ENCODE results near the gene RFWD3. TPM values are rescaled to one million over a fixed set of nuclear protein-coding genes. Genes with fewer than 3 reads are reported as not detected.

Gene RFWD3
- total RNA-seq, 4 donors from 2014 or later: 20.3 to 33.5 (median 23.0) TPM

DNA sequence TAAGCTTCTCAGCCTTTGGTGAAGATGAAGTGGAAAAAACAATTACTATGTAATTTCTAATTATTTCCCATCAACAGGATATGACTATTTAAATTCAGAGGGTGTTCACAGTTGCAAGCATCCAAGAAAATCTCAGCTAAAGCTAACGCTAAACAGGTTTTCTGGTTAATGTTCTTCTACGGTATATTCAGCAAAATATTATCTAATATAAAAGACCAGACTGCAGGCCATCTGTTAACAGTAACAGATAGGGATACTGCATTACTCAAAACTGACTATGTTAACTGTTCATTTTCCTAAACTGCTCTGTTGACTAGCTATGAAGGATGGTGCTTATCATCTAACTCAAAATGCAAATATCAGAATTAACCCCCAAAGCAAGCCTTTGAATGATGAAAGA, 92.5 kb downstream of the RFWD3 start:
- no peak overlapping the region for H3K4me3 ChIP-seq (ENCODE audit: low read depth, poor library complexity, severe bottlenecking)
- DNase-seq (ENCODE audit: low spot score in 2 of 2): no peak
- intact Hi-C loops (cut with DNase I; ENCODE audit: low total_unique reads): no loop called here
- 58 to 73% methylated on average over 2 of the region's 2 CpGs for WGBS, 2 donors
- TF ChIP-seq, protein P1, sequence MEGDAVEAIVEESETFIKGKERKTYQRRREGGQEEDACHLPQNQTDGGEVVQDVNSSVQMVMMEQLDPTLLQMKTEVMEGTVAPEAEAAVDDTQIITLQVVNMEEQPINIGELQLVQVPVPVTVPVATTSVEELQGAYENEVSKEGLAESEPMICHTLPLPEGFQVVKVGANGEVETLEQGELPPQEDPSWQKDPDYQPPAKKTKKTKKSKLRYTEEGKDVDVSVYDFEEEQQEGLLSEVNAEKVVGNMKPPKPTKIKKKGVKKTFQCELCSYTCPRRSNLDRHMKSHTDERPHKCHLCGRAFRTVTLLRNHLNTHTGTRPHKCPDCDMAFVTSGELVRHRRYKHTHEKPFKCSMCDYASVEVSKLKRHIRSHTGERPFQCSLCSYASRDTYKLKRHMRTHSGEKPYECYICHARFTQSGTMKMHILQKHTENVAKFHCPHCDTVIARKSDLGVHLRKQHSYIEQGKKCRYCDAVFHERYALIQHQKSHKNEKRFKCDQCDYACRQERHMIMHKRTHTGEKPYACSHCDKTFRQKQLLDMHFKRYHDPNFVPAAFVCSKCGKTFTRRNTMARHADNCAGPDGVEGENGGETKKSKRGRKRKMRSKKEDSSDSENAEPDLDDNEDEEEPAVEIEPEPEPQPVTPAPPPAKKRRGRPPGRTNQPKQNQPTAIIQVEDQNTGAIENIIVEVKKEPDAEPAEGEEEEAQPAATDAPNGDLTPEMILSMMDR (IDR thresholded peaks at IDR 0.05): no peak
- no peak for TF ChIP-seq POLR2A (IDR thresholded peaks at IDR 0.05)

DNA sequence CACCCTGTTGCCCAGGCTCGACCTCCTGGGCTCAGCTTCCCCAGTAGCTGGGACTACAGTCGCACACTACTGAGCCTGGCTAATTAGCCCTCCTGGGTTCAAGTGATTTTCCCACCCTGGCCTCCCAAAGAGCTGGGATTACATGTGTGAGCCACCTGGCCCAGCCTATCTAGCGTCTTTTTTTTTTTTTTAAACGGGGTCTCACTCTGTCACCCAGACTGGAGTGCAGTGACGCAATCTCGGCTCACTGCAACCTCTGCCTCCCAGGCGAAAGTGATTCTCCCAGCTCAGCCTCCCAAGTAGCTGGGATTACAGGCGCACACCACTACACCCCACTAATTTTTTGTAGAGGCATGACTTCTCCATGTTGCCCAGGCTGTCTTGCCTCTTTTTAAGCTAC, 93.1 kb downstream of the RFWD3 start:
- TF ChIP-seq, protein P1 (IDR thresholded peaks at IDR 0.05): no peak
- TF ChIP-seq POLR2A (IDR thresholded peaks at IDR 0.05): no peak
- 65 to 78% methylated on average over 8 of the region's 8 CpGs for WGBS, 2 donors
- no peak for DNase-seq (ENCODE audit: low spot score in 2 of 2)
- no peak overlapping the region for H3K4me3 ChIP-seq (ENCODE audit: low read depth, poor library complexity, severe bottlenecking)
- intact Hi-C loops (cut with DNase I; ENCODE audit: low total_unique reads): no loop called here

Other genes starting within 250 kb of the RFWD3 start
- gene CLEC18B, start 245.4 kb downstream of the RFWD3 start, total RNA-seq: 1 to 10 TPM in 1 of 4 donors, under 1 TPM in 1, not detected in 2; 0.30 to 1.4 TPM
- gene GLG1, start 59.8 kb downstream of the RFWD3 start, total RNA-seq: 100 to 1,000 TPM in 2 of 4 donors, 10 to 100 TPM in 2; 64.7 to 113 (median 92.5) TPM
- gene MLKL, start 34.0 kb upstream of the RFWD3 start, total RNA-seq: 1 to 10 TPM; 1.9 to 4.8 (median 3.8) TPM
- 10 to 100 TPM in 1 of 4 donors, 1 to 10 TPM in 3; 4.5 to 13.7 (median 7.7) TPM for gene FA2H, start 107.9 kb upstream of the RFWD3 start, total RNA-seq

All from lower leg skin (tissue), 4 donors.